GM19240 (cell line): ENCODE measurements around the gene TNFRSF8.

Experiments
- DNase-seq: peaks from one replicate; pipeline ENCODE4 v3.0.0; 2011; ENCODE audit warnings: low spot score; ENCODE audit not compliant: insufficient read length

Gene TNFRSF8

GRCh38 chr1:12059722-12060464 lies 3.2 kb upstream of the TNFRSF8 start:
- no peak for DNase-seq

GRCh38 chr1:12060500-12060899 lies 2.6 kb upstream of the TNFRSF8 start:
- no peak for DNase-seq

DNA sequence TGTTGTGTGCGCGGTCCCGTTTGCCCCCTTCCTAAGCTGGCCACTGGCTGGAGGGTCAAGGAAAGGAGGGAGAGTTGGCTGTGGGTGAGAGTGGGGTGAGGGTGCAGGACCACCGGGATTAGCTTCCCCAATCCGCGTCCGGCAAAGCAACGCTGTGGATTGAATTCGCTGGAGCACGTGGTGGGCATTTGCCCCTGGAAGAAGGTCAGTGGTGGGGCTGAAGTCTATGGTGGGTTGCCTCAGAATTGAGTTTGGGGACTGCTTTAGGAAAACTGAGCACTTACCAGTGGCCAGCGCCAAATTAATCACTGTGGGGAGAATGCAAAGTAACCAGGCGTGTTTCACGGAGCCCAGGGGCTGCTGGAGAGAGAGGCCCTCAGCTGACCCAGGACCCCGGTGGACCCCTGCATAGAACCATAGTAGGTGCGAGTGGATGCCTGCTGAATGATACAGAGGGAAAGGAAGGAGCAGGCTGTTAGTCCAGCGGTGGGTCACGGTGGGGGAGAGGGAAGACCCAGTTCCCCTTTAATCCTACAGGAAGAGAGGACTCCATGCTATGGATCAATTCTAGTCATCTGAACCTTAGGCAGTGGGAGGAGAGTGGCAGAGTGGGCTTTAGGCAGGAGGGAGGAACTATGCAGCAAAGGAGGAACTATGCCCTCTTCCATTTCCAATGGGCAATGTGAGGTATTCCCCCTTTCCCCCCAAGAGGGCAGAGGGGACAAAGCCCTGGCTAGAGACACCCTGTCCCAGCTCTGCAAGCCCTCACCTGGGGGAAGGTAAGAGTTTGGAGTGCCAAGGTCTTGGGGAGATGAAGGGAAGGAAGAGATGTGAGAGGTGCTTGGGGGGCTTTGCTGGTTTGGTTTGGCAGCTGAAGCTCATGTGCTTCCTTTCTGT lies 1.2 kb downstream of the TNFRSF8 start:
- no peak for DNase-seq

DNA sequence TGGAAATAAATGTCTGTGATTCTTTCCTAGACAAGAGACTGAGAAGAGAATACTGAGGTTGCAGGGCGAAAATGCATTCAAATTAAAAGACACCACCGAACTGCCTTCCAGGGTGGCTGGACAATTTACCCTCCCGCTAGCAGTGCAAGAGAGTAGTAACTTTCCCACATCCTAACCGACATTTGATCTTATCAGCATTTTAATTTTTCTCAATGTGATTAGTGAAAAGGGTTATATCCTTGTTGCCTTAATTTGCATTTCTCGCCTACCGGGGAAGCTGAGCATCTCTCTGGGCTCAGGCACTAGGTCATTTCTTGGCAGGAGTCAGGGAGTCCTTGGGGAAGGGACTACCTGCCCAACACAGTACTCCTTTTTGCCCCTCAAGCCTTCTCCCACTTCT lies 2.8 kb downstream of the TNFRSF8 start:
- DNase-seq: no peak

DNA sequence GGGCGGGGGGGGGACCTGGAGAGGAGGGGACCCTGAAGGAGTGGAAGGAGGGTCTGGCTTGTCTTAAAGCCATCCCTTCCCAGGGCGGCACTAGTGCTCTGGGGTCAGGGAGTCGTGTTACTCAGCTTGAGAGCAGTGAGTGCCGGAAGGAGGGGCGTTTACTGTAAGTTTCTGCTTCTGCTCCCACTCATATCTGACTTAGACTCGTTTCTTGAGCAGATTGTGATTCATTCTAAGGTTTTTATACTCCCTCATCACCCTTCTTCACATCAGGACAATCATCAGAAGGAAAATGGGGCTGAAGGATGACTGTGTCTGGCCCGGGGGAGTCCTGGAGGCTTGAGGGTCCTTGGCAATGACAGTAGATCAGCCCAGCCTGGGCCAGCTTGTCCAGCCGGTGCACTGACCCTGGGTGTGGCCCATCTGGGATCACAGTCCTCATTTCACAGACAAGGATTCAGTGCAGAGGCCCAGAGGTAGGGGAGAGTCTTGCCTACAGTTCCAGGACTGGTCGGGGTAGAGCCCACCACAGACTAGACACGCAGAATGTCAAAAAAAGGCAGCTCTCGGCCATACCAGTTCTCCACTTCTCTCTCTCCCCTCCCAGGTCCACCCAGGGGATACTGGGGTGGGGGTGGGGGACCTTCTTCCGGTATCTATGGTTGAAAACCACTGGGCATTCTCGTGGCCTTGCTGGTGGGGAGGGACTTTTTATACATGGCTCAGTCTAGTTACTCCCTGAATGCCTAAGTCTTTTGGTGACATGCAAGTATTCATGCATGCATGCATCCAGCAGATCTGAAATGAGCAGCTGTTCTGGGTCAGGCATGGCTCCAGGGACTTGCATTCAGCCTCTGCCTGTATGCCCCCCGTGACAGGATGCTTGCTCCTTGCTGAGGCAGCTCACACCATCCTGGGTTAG lies 5.1 kb downstream of the TNFRSF8 start:
- no peak for DNase-seq

DNA sequence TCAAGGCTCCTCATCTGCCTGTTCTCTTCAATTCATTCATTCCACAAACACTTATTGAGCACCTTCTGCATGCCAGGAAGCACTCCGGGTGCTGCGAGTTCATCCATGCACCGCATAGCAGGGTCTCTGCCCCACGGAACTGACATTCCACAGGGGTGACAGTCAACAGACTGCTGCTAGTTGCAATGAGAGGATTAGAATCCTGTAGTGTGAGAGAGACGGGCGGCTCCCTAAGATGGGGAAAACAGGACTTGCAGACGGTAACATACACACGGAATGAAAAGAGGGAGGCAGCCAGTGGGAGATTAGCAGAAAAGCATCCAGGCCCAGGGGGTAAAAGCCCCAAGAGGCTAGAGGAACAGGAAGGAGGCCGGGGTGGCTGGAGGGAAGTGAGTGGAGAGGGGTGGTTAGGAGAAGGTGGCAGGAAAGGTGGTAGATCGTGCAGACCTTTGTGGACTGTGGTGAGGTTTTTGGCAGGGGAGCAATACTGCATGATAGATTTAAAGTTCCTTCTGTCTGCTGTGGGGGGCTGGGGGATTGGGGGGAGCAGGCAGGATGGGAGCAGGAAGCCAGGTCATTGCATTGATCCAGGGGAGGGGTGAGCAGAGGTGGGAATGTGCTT lies 6.6 kb downstream of the TNFRSF8 start:
- DNase-seq: no peak

DNA sequence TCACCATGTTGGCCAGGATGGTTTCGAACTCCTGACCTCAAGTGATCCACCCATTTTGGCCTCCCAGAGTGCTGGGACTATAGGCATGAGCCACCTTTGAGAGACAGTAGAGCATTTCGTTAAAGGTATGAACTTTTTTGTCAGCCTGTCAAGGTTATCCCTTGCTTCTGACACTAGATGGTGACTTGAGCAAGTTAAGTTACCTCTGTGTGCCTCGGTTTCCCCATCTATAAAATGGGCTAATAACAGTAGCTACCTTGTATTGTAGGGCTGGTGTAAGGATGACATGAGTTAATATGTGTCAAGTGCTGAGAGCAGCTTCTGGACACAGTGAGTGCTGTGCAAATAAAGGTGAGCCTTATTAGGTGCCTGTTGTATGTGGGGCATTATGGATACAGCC lies 8.8 kb downstream of the TNFRSF8 start:
- DNase-seq: no peak

DNA sequence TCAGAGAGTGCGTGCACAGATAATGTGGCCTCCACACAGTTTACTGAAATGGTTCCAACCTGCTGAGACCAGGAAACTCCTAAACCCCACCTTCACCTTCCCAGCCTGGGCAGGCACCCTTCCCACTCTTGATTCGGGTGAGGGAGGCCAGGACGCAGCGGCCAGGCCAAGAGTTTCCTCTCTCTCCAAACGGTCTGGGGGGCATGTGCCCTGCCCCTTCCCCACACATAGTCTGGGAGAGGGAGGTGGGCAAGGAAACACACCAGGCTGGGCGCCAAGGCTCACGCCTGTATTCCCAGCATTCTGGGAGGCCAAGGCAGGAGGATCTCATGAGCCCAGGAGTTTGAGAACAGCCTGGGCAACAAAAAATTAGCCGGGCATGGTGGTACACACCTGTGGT lies 9.6 kb downstream of the TNFRSF8 start:
- no peak for DNase-seq

- no peak for DNase-seq
Observed at GRCh38 chr1:12073796-12074195, 10.7 kb downstream of the TNFRSF8 start.

GRCh38 chr1:12075195-12076114 lies 12.4 kb downstream of the TNFRSF8 start:
- DNase-seq: no peak

DNA sequence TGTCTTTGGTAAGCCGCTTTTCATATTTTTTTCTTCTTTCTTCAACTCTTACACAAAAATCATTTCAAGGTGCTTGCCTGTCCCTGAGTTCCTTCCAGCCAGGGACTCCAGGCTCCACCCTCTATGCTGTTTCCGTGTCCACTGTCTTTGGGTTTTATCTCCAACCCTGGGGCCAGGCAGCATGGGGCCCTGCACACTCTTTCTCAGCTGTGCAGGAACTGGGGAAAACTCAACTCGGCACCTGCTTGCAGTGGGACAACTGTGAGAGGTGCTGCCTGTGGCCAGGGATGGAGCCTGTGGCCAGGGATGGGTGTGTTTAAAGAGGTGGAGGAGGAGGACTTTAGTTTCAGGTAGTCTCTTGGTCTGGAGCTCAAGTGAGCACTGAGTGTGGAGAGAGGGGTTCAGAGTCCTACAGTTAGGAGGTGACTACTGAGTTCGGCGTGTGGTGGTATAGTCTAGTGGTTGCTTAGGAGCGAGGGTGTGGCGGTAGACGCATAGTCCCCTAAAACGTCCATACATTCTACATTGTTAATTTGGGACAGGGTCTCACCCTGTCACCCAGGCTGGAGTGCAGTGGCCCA lies 13.4 kb downstream of the TNFRSF8 start:
- no peak for DNase-seq

DNA sequence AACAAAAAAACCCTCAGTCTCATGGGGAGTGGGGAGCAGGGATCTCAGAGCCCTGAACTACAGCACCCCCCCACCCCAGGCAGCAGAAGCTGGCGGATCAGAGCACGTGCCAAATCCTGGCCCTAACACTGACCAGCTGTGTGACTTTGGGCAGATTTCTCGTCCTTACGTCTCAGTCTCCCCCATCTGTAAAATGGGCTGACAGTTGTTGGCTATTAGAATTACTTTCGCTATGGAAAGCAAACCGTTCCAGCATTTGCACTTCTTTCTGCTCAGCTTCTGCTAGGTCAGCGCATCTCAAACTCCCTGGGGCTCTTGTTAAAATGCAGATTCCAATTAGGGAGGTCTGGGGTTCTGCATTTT lies 15.5 kb downstream of the TNFRSF8 start:
- DNase-seq: no peak

DNA sequence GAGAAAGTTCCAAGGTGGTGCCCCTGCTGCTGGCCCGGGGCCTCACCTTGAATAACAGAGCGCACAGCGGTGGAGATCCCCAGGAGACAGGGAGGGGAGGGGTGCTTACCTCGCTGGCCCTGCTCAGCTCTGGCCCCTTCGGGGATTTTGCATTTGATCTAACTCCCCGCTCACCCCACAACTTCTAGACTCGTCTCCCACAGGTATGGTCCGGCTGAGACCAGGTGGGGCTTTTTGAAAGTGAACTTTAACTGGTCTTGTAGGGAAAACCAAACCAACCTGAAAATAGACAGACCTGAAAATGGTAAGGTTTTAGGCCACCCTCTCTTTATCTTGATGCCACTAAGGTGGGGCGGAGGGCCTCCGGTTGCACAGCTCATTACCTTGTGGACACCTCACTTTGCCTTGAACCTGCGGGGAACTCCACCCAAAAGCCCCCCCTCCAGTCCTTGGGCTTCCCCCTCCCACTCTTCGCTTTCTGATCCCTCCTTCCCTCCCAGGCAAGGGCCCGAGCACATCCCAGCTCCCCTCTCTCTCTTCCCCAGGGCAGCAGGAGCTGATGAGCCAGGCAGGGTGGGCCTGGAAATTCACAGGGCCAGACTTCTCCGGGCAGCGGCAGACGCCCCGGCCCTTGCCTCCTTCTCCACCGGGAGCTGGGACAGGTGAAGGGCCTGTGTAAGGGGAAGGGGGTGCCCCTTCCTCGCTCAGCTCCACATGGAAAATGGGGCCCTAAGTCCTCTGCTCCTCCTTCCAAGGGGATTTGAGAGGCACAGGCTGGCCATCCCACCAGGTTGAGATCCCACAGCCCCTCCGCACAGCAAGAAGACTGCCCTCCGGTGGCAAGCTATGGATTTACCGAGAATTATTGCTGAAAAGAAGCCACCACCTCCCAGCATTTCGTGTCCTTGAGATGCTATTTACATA lies 16.1 kb downstream of the TNFRSF8 start:
- DNase-seq: no peak

- no peak for DNase-seq
Observed at GRCh38 chr1:12080156-12080555, 17.1 kb downstream of the TNFRSF8 start.

- DNase-seq: no peak
Observed at GRCh38 chr1:12080773-12081556, 17.9 kb downstream of the TNFRSF8 start.

DNA sequence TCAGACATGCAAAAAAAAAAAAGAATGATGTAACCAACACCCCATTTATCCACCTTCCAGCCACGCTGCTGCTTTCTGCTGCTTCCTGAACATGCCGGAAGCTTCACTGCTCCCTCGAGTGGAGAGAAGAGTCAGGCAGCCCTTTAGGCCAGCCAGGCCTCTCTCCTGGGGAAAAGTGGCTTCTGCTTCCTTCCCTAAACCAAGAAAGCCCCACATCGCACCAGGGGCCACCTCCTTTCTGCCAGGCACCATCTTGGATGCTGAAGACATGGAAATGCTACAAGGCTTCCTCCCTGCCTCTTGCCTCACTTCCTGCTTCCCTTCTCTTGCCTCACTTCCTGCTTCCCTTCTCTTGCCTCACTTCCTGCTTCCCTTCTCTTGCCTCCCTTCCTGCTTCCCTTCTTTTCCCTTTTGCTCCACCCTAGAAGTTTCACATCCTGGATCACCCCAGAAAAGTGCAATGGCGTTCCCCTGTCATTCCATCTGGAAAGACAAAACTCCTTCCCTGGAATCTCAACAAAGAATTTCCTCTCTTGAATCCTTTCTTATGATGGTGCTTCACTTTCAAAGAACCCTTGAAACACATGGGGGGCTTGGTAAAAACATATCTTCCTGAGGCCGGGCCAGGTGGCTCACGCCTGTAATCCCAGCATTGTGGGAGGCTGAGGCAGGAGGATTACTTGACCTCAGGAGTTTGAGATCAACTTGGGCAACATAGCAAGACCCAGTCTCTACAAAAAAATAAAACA lies 18.7 kb downstream of the TNFRSF8 start:
- DNase-seq: no peak

- no peak for DNase-seq
Observed at GRCh38 chr1:12082988-12083387, 19.9 kb downstream of the TNFRSF8 start.
